ENCODE data around the gene ATP6V0A1.

DNA sequence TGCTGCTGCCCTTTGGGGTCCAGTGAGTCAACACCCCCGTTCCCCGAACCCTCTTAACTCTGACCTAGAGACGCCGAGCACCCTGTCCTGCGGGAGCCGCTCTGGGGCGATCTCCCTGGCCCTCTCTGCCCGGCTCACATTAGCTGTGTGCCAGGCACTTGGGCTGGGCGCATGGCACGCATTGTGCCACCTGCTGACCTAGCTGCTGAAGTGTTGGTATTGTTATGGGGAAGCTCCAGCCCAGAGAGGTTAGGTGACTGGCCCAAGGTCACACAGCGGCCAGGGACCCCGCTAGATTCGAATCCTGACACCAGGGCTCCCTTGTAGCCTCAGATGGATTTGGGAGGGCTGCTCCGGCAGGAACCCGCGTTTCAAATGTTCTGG is 95.2 kb downstream of the ATP6V0A1 start:
- TF ChIP-seq, protein P1, sequence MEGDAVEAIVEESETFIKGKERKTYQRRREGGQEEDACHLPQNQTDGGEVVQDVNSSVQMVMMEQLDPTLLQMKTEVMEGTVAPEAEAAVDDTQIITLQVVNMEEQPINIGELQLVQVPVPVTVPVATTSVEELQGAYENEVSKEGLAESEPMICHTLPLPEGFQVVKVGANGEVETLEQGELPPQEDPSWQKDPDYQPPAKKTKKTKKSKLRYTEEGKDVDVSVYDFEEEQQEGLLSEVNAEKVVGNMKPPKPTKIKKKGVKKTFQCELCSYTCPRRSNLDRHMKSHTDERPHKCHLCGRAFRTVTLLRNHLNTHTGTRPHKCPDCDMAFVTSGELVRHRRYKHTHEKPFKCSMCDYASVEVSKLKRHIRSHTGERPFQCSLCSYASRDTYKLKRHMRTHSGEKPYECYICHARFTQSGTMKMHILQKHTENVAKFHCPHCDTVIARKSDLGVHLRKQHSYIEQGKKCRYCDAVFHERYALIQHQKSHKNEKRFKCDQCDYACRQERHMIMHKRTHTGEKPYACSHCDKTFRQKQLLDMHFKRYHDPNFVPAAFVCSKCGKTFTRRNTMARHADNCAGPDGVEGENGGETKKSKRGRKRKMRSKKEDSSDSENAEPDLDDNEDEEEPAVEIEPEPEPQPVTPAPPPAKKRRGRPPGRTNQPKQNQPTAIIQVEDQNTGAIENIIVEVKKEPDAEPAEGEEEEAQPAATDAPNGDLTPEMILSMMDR (IDR thresholded peaks at IDR 0.05; ENCODE audit: insufficient read depth, low read depth, low read length) = no peak
- no peak for TF ChIP-seq EZH2 (IDR thresholded peaks at IDR 0.05; ENCODE audit: insufficient read depth, low read length)
